Left colon (tissue), 2 donors: ENCODE measurements around the gene GPATCH8. TPM values are rescaled to one million over a fixed set of nuclear protein-coding genes. Genes with fewer than 3 reads are reported as not detected.

ENCODE experiments used
- ATAC-seq: fragments of 200-7000 bp; cut with Tn5 transposase; one replicate; pipeline ENCODE4 v1.9.1; 2020; ENCODE audit warnings: mild to moderate bottlenecking, moderate library complexity
- DNase-seq, 2 donors: peaks; one replicate each; pipeline ENCODE4 v3.0.0-alpha.2; 2020
- intact Hi-C, 2 donors: fragments of 100-400 bp; cut with DNase I in 1 of 2; cut with micrococcal nuclease in 1 of 2; formaldehyde crosslinking; loops; one replicate each; pipeline versions ENCODE4 v1.11.2 to v1.14.0; 2022; cut with DNase I, micrococcal nuclease
- total RNA-seq, 2 donors: library from RNA; stranded (reverse); fragmentation: NEBNext Ultra II Directional; extraction: Animal tissue kit (Norgen Biotek cat#: 25700); gene quantifications; one replicate each; pipeline ENCODE4 v1.2.1, GENCODE V29; 2021
- donor health status: DM: no; HTN: no; CAD: no.
- donor health status: DM: yes; HTN: yes; CAD: no.

Gene GPATCH8
- total RNA-seq, 2 donors from 2014 or later = 29.1 to 33.7 TPM

DNA sequence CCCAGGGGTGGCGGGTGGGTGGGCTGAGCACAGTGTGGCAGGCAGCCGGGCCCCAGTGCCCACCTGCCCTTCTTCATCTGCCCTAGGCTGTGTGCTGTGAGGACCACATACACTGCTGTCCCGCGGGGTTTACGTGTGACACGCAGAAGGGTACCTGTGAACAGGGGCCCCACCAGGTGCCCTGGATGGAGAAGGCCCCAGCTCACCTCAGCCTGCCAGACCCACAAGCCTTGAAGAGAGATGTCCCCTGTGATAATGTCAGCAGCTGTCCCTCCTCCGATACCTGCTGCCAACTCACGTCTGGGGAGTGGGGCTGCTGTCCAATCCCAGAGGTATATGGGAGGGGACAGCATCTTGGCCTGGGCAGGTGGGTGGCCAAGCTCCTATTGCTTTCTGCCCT is 151.7 kb downstream of the GPATCH8 start:
- ATAC-seq = no peak
- no peak for DNase-seq

DNA sequence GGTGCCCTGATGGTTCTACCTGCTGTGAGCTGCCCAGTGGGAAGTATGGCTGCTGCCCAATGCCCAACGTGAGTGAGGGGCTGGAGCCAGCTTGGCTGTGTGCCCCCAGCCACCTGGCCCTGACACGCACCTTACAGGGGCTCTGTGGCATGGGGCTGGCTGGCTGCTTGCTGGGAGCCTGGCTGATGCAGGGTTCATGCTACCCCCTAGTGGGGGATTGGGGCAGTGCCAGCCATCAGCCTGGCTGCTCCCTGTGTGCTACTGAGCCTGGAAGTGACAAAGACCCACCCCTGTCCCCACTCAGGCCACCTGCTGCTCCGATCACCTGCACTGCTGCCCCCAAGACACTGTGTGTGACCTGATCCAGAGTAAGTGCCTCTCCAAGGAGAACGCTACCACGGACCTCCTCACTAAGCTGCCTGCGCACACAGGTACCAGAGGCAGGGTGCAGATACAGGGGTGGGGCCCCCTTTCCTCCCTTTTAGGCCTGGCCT is 152.4 kb downstream of the GPATCH8 start:
- DNase-seq (peak in 1 of 2 donors; percentile 77), ATAC-seq (peak; percentile 67)
- intact Hi-C loops = no loop called here

More for the DNA sequence above, 151.7 kb downstream of the GPATCH8 start:
- intact Hi-C loops = no loop called here

DNA sequence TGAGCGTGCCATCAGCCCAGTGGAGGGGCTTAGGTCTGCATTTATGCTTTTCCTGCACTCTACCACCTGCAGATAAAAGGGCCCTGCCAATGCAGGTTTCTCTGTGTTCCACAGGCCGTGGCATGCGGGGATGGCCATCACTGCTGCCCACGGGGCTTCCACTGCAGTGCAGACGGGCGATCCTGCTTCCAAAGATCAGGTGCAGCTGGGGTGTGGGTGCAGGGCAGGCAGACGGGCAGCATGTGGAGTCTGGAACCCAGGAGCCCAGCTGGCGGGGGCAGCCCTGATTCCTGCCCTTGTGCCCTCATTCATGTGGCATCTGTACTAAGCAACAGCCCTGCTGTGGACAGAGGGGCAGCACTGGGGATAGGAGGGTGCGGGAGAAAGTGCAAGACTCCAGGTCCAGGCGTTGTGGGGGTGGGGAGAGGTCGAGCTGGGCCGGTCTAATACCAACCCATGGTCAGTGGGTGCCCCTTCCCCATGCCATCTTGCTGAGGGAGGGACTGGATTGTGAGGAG is 153.6 kb downstream of the GPATCH8 start:
- DNase-seq = no peak
- intact Hi-C loops = no loop called here
- no peak for ATAC-seq

DNA sequence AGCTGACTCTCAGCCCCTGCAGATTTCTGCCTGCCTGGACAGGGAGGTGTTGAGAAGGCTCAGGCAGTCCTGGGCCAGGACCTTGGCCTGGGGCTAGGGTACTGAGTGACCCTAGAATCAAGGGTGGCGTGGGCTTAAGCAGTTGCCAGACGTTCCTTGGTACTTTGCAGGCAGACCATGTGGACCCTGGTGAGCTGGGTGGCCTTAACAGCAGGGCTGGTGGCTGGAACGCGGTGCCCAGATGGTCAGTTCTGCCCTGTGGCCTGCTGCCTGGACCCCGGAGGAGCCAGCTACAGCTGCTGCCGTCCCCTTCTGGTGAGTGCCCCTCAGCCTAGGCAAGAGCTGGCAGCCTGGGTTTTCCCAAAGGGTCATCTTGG is 154.2 kb downstream of the GPATCH8 start:
- ATAC-seq (no peak), DNase-seq (no peak)
- intact Hi-C loops = no loop called here

DNA sequence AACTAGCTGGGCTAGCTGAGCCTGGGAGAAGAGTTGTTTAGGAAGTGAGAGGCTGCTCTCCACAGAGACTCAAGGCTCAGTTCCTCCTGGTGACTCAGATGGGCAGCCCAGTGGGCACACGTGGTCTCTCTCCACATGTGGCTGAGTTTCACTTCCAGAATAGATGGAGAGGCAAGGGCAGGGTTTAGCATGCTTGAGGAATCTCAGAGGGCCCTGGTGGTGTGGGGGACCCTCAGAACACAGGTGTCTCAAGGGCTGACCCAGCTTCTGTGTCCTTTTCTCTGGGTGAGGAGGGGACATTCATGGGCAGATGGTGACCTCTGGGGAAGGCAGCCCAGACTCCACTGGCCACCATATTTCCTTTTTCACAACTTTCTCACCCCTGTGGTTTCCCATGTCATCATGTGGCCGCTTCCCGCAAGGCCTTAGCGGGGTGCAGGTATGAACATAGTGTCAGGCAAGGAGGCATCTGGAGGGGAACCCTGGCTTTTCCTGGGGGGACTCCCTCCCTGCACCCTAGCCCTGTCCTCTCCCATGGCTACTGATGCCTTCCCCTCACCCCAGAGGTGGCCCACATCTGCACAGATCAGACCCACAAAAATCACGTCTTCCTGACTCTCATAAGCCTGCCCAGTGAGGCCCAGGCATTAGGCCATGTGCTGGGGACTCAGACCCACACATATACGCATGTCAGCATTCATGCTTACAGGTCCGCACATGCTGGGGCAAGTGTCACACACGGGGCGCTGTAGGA is 154.8 kb downstream of the GPATCH8 start:
- intact Hi-C loops = no loop called here
- ATAC-seq = no peak
- peak in 1 of 2 donors; percentile 43 for DNase-seq

Other genes with a start within 250 kb of the GPATCH8 start
- gene SLC4A1, start 235.3 kb downstream of the GPATCH8 start, total RNA-seq = not detected
- gene RUNDC3A, start 194.8 kb downstream of the GPATCH8 start, total RNA-seq = 1 to 10 TPM in 1 of 2 donors, under 1 TPM in 1; 0.46 to 1.5 TPM
- 100 to 1,000 TPM; 137 to 148 TPM for gene SLC25A39, start 178.6 kb downstream of the GPATCH8 start, total RNA-seq
- gene GRN, start 158.1 kb downstream of the GPATCH8 start, total RNA-seq = 100 to 1,000 TPM; 439 to 572 TPM
- gene FAM171A2, start 139.6 kb downstream of the GPATCH8 start, total RNA-seq = under 1 TPM; 0.24 to 0.67 TPM
- under 1 TPM; 0.37 to 0.39 TPM for gene ITGA2B, start 113.8 kb downstream of the GPATCH8 start, total RNA-seq
- gene FZD2, start 54.1 kb upstream of the GPATCH8 start, total RNA-seq = 1 to 10 TPM in 1 of 2 donors, under 1 TPM in 1; 0.31 to 1.6 TPM
- gene MEIOC, start 153.1 kb upstream of the GPATCH8 start, total RNA-seq = not detected
- gene CCDC43, start 186.4 kb upstream of the GPATCH8 start, total RNA-seq = 10 to 100 TPM; 17.8 to 19.1 TPM
- 1 to 10 TPM; 2.5 to 5.2 TPM for gene DBF4B, start 205.3 kb upstream of the GPATCH8 start, total RNA-seq